ENCODE measurements around the gene TET3. TPM values are rescaled to one million over a fixed set of nuclear protein-coding genes. Genes with fewer than 3 reads are reported as not detected.

The TET3 gene
- total and polyA plus RNA-seq, 7 donors: 1.8 to 9.6 (median 3.3) TPM

- peaks cover 0 to 18% (median 12%) of the 10 kb centered on the region in 4 donors for H3K4me1 ChIP-seq
- no peak overlapping the region for H3K27ac ChIP-seq
- intact Hi-C loops (cut with DNase I): no loop called here
- no peaks in the 10 kb centered on the region for H3K36me3 ChIP-seq
- H3K4me3 ChIP-seq: no peak overlapping the region
- H3K9me3 ChIP-seq: no peaks in the 10 kb centered on the region
- TF ChIP-seq POLR2A (IDR thresholded peaks at IDR 0.05) (no peak), POLR2AphosphoS5 (IDR thresholded peaks at IDR 0.05) (no peak), EP300 (IDR thresholded peaks at IDR 0.05) (no peak), CTCF (IDR thresholded peaks at IDR 0.05) (no peak)
- no peaks in the 10 kb centered on the region for H3K27me3 ChIP-seq
- no peak for DNase-seq
Observed at GRCh38 chr2:74028741-74029140, 44.0 kb downstream of the TET3 start.

- intact Hi-C loops (cut with DNase I): no loop called here
- H3K4me1 ChIP-seq: peaks cover 0 to 18% (median 12%) of the 10 kb centered on the region in 4 donors
Observed at GRCh38 chr2:74029714-74030397, 45.1 kb downstream of the TET3 start.

GRCh38 chr2:74031221-74031620, 46.5 kb downstream of the TET3 start:
- no peak overlapping the region for H3K27ac ChIP-seq
- H3K27me3 ChIP-seq: no peaks in the 10 kb centered on the region
- H3K4me3 ChIP-seq: no peak overlapping the region
- 79 to 89% methylated on average over 8 of the region's 8 CpGs for WGBS, 2 donors
- H3K9me3 ChIP-seq: no peaks in the 10 kb centered on the region
- intact Hi-C loops (cut with DNase I): no loop called here
- DNase-seq: no peak
- H3K36me3 ChIP-seq: no peaks in the 10 kb centered on the region
- peaks cover 0 to 18% (median 12%) of the 10 kb centered on the region in 4 donors for H3K4me1 ChIP-seq
- TF ChIP-seq CTCF (IDR thresholded peaks at IDR 0.05) (no peak), EP300 (IDR thresholded peaks at IDR 0.05) (no peak), POLR2A (IDR thresholded peaks at IDR 0.05) (no peak), POLR2AphosphoS5 (IDR thresholded peaks at IDR 0.05) (no peak)

More at GRCh38 chr2:74029714-74030397, 45.1 kb downstream of the TET3 start:
- no peak overlapping the region for H3K4me3 ChIP-seq
- H3K27ac ChIP-seq: no peak overlapping the region
- no peaks in the 10 kb centered on the region for H3K9me3 ChIP-seq
- no peak for TF ChIP-seq POLR2AphosphoS5 (IDR thresholded peaks at IDR 0.05)
- TF ChIP-seq POLR2A (IDR thresholded peaks at IDR 0.05): no peak
- no peak for TF ChIP-seq CTCF (IDR thresholded peaks at IDR 0.05)
- no peak for TF ChIP-seq EP300 (IDR thresholded peaks at IDR 0.05)
- no peaks in the 10 kb centered on the region for H3K27me3 ChIP-seq
- H3K36me3 ChIP-seq: no peaks in the 10 kb centered on the region
- DNase-seq: no peak
- 56 to 62% methylated on average over 2 of the region's 2 CpGs for WGBS, 2 donors

GRCh38 chr2:74031959-74032287, 47.2 kb downstream of the TET3 start:
- Histone ChIP-seq H3K36me3 (no peaks in the 10 kb centered on the region), H3K9me3 (no peaks in the 10 kb centered on the region), H3K4me1 (peaks cover 0 to 18% (median 12%) of the 10 kb centered on the region in 4 donors), H3K4me3 (no peak overlapping the region), H3K27ac (no peak overlapping the region), H3K27me3 (no peaks in the 10 kb centered on the region)
- DNase-seq: no peak
- intact Hi-C loops (cut with DNase I): no loop called here
- TF ChIP-seq CTCF (IDR thresholded peaks at IDR 0.05): no peak
- 37 to 66% methylated on average over 2 of the region's 2 CpGs for WGBS, 2 donors

GRCh38 chr2:74033375-74033774, 48.7 kb downstream of the TET3 start:
- no peak overlapping the region for H3K27ac ChIP-seq
- no peaks in the 10 kb centered on the region for H3K9me3 ChIP-seq
- H3K4me1 ChIP-seq: peaks cover 0 to 18% (median 12%) of the 10 kb centered on the region in 4 donors
- WGBS, 2 donors: 12 to 39% methylated on average over 2 of the region's 2 CpGs
- intact Hi-C loops (cut with DNase I): no loop called here
- TF ChIP-seq POLR2AphosphoS5 (IDR thresholded peaks at IDR 0.05) (no peak), EP300 (IDR thresholded peaks at IDR 0.05) (no peak), CTCF (IDR thresholded peaks at IDR 0.05) (no peak), POLR2A (IDR thresholded peaks at IDR 0.05) (no peak)
- H3K4me3 ChIP-seq: no peak overlapping the region
- no peaks in the 10 kb centered on the region for H3K27me3 ChIP-seq
- no peak for DNase-seq
- H3K36me3 ChIP-seq: no peaks in the 10 kb centered on the region

All from sigmoid colon (tissue), 7 donors.